Panc1 (cell line): ENCODE results near the gene RIN2. TPM values are rescaled to one million over a fixed set of nuclear protein-coding genes. Genes with fewer than 3 reads are reported as not detected.

Experiments used
- ATAC-seq: fragments of 200-7000 bp; cut with Tn5 transposase; 2 replicates; pipeline ENCODE4 v1.9.1; 2020; ENCODE audit warnings: mild to moderate bottlenecking, moderate library complexity
- BruUV-seq: library from RNA; stranded (reverse); fragments of 400-500 nt; replicated peaks from 2 replicates; lab custom pipeline; 2021; lab: Mats Ljungman, UMichigan
- CTCF ChIA-PET: fragments of 300-600 bp; sonication (Branson Sonifier 250); formaldehyde crosslinking; loops from one replicate; lab custom pipeline; 2022; ENCODE audit warnings: antibody characterized with exemption; lab: Charles Lee
- POLR2A ChIA-PET: fragments of 300-600 bp; sonication (Branson Sonifier 250); formaldehyde crosslinking; loops from one replicate; lab custom pipeline; 2022; ENCODE audit warnings: antibody characterized with exemption; lab: Charles Lee
- DNase-seq: peaks from one replicate; pipeline ENCODE4 v3.0.0-alpha.2; 2010; ENCODE audit warnings: low read depth, low spot score
- H3K27ac ChIP-seq: 2 replicates; pipeline ENCODE4 v1.5.1; 2011; ENCODE audit warnings: mild to moderate bottlenecking, low read length, inconsistent platforms
- H3K27me3 ChIP-seq: fragments of 200-500 bp; sonication (Bioruptor generic); 2 replicates; pipeline ENCODE4 v1.6.0; 2014; ENCODE audit warnings: low read length, inconsistent platforms; ENCODE audit not compliant: control insufficient read depth, insufficient read depth
- H3K36me3 ChIP-seq: fragments of 200-500 bp; sonication (Bioruptor generic); 2 replicates; pipeline ENCODE4 v1.5.1; 2014; ENCODE audit warnings: inconsistent platforms, mild to moderate bottlenecking, low read length, moderate library complexity; ENCODE audit not compliant: control insufficient read depth, insufficient read depth
- H3K4me1 ChIP-seq: 2 replicates; pipeline ENCODE4 v1.5.1; 2011; ENCODE audit warnings: inconsistent platforms, mild to moderate bottlenecking, low read length, moderate library complexity; ENCODE audit not compliant: control insufficient read depth, insufficient read depth
- H3K4me3 ChIP-seq, 2 experiments: 2 replicates each; pipeline ENCODE4 v1.5.1; 2011 to 2012; ENCODE audit warnings: low read depth in 2 of 2, low read length in 2 of 2, mild to moderate bottlenecking in 2 of 2, inconsistent platforms in 1 of 2, moderate library complexity in 1 of 2
- H3K9me3 ChIP-seq: fragments of 200-500 bp; sonication (Bioruptor generic); 2 replicates; pipeline ENCODE4 v1.5.1; 2014; ENCODE audit warnings: low read depth, mild to moderate bottlenecking, inconsistent platforms, low read length, moderate library complexity; ENCODE audit not compliant: control insufficient read depth, insufficient read depth
- POLR2AphosphoS5 ChIP-seq: IDR thresholded peaks from 2 replicates; pipeline ENCODE4 v1.6.1; 2012; ENCODE audit warnings: mild to moderate bottlenecking, low read depth, low read length, moderate library complexity
- REST ChIP-seq, 2 experiments: IDR thresholded peaks; 2 replicates each; pipeline ENCODE4 v1.6.1; 2011 to 2012; ENCODE audit warnings: low read depth in 2 of 2, control low read depth in 1 of 2, low read length in 1 of 2, mild to moderate bottlenecking in 1 of 2, moderate library complexity in 1 of 2; ENCODE audit not compliant: insufficient read depth in 1 of 2
- SIN3A ChIP-seq: IDR thresholded peaks from 2 replicates; pipeline ENCODE4 v1.6.1; 2012; ENCODE audit warnings: low read depth, mild to moderate bottlenecking, low read length, moderate library complexity, borderline replicate concordance; ENCODE audit not compliant: insufficient read depth
- TCF7L2 ChIP-seq: IDR thresholded peaks from 2 replicates; pipeline ENCODE4 v1.6.1; 2011; ENCODE audit warnings: mild to moderate bottlenecking, low read depth, low read length, inconsistent platforms
- in situ Hi-C: cut with HindIII; loops from 2 replicates; pipeline ENCODE4 v1.10.0; 2016; ENCODE audit warnings: low sequenced_read_pairs, low pct_unique_long_range_greater_than_20kb
- intact Hi-C: fragments of 100-400 bp; cut with micrococcal nuclease; formaldehyde crosslinking; loops from one replicate; pipeline ENCODE4 v1.10.0; 2022; ENCODE audit not compliant: unreplicated experiment
- total RNA-seq: library from RNA; stranded (reverse); gene quantifications from one replicate; pipeline ENCODE4 v1.2.1, GENCODE V29; 2021; ENCODE audit not compliant: unreplicated experiment
- TF ChIP-seq, protein P1 (sequence below): fragments of 450-650 bp; IDR thresholded peaks from 2 replicates; pipeline ENCODE4 v1.5.1; 2017; ENCODE audit warnings: mild to moderate bottlenecking

Gene RIN2
- total RNA-seq, 1 experiment from 2014 or later, result 25.0 TPM

GRCh38 chr20:19761841-19762240 is 3.8 kb downstream of the RIN2 start:
- Histone ChIP-seq H3K27me3 (no peaks in the 10 kb centered on the region), H3K4me1 (peaks cover 22% of the 10 kb centered on the region), H3K27ac (peak overlapping the region; percentile 54; the same call in 1 of the 2 replicates), H3K9me3 (no peaks in the 10 kb centered on the region), H3K36me3 (no peaks in the 10 kb centered on the region), H3K4me3 (no peak overlapping the region)
- CTCF ChIA-PET, result no interaction called here
- no TSS peak for BruUV-seq
- ATAC-seq, result no peak
- DNase-seq, result no peak
- intact Hi-C loops (no loop called here), in situ Hi-C loops (no loop called here)
- POLR2A ChIA-PET, result no interaction called here
- TF ChIP-seq, protein P1, sequence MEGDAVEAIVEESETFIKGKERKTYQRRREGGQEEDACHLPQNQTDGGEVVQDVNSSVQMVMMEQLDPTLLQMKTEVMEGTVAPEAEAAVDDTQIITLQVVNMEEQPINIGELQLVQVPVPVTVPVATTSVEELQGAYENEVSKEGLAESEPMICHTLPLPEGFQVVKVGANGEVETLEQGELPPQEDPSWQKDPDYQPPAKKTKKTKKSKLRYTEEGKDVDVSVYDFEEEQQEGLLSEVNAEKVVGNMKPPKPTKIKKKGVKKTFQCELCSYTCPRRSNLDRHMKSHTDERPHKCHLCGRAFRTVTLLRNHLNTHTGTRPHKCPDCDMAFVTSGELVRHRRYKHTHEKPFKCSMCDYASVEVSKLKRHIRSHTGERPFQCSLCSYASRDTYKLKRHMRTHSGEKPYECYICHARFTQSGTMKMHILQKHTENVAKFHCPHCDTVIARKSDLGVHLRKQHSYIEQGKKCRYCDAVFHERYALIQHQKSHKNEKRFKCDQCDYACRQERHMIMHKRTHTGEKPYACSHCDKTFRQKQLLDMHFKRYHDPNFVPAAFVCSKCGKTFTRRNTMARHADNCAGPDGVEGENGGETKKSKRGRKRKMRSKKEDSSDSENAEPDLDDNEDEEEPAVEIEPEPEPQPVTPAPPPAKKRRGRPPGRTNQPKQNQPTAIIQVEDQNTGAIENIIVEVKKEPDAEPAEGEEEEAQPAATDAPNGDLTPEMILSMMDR, result no peak
- TF ChIP-seq TCF7L2, result no peak
- no peak for TF ChIP-seq POLR2AphosphoS5
- no peak for TF ChIP-seq SIN3A
- no peak for TF ChIP-seq REST (IDR thresholded peaks at IDR 0.05; ENCODE audit: insufficient read depth in 1 of 2, low read depth in 2 of 2, low read length in 1 of 2)

GRCh38 chr20:19764207-19764606 is 6.1 kb downstream of the RIN2 start:
- H3K4me1 ChIP-seq, result peaks cover 17% of the 10 kb centered on the region
- ATAC-seq, result no peak
- POLR2A ChIA-PET, result no interaction called here
- intact Hi-C loops, result no loop called here
- TF ChIP-seq TCF7L2 (no peak), POLR2AphosphoS5 (no peak), SIN3A (no peak), REST (IDR thresholded peaks at IDR 0.05; ENCODE audit: insufficient read depth in 1 of 2, low read depth in 2 of 2, low read length in 1 of 2) (no peak)
- TF ChIP-seq, protein P1, result no peak
- H3K9me3 ChIP-seq, result no peaks in the 10 kb centered on the region
- H3K27ac ChIP-seq, result no peak overlapping the region
- in situ Hi-C loops, result no loop called here
- no peaks in the 10 kb centered on the region for H3K27me3 ChIP-seq
- DNase-seq, result no peak
- H3K4me3 ChIP-seq, result no peak overlapping the region
- CTCF ChIA-PET, result no interaction called here
- BruUV-seq, result no TSS peak
- no peaks in the 10 kb centered on the region for H3K36me3 ChIP-seq
